Colonic mucosa (tissue), 4 donors: Measurements from ENCODE around the gene ARHGAP10. TPM values are rescaled to one million over a fixed set of nuclear protein-coding genes. Genes with fewer than 3 reads are reported as not detected.

ENCODE experiments used
- DNase-seq: peaks from one replicate; pipeline ENCODE4 v3.0.0-alpha.2; 2020
- H3K27ac ChIP-seq: fragments of 200-600 bp; one replicate; pipeline ENCODE4 v1.8.0; 2021
- H3K27me3 ChIP-seq: fragments of 200-600 bp; one replicate; pipeline ENCODE4 v1.8.0; 2021
- H3K36me3 ChIP-seq: fragments of 200-600 bp; one replicate; pipeline ENCODE4 v1.8.0; 2021
- H3K4me1 ChIP-seq: fragments of 200-600 bp; one replicate; pipeline ENCODE4 v1.8.0; 2021; ENCODE audit warnings: mild to moderate bottlenecking
- H3K4me3 ChIP-seq: fragments of 200-600 bp; one replicate; pipeline ENCODE4 v1.8.0; 2021
- H3K9ac ChIP-seq, 2 donors: one replicate each; pipeline ENCODE4 v1.7.0; 2013; ENCODE audit warnings: control low read depth in 2 of 2, low read depth in 2 of 2, low read length in 2 of 2
- H3K9me3 ChIP-seq: fragments of 200-600 bp; one replicate; pipeline ENCODE4 v1.8.0; 2021
- intact Hi-C: fragments of 100-400 bp; cut with DNase I; formaldehyde crosslinking; loops from one replicate; pipeline ENCODE4 v1.14.1; 2022
- total RNA-seq, 2 donors: library from RNA; stranded (reverse); fragmentation: NEBNext Ultra II Directional in 1 of 2; extraction: Animal tissue kit (Norgen Biotek cat#: 25700) in 1 of 2; gene quantifications; one replicate each; pipeline ENCODE4 v1.2.1, GENCODE V29; 2021
- TF ChIP-seq, protein P1 (sequence below): fragments of 200-600 bp; IDR thresholded peaks from one replicate; pipeline ENCODE4 v1.8.0; 2022; ENCODE audit warnings: antibody characterized with exemption, mild to moderate bottlenecking
- donor health status: healthy.
- donor health status: DM: no; HTN: no; CAD: no.
- donor health status: DM: no; HTN: no; CAD: no.

Gene ARHGAP10
- total RNA-seq, 2 donors from 2014 or later = 4.4 to 7.1 TPM

- H3K27me3 ChIP-seq = no peaks in the 10 kb centered on the region
- intact Hi-C loops = loop anchor here (10.0 kb wide), 1 partner anchor 113 kb away; no protein-coding TSS in a partner anchor
These were observed 209.5 kb downstream of the ARHGAP10 start for GRCh38 chr4:147941373-147941772.

DNA sequence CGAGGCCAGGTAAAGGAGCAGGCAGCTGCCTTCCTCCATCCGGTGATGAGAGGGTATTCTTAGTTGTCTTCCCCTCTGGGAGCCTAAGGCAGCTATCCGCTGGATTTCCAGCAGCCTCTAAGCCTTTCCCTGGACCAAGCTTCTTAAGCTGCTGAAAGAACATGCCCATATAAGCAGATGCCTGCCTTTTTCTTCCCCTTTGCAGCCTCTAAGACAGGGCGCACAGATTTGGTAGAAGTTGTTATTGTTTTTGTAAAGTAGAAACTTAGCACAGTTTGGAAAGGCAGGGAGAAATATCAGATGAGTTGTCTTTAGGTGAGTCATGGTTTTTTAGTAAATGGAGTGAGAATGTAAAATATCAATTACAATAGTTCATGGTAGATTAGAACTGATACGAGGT is 210.8 kb downstream of the ARHGAP10 start:
- intact Hi-C loops = loop anchor here (10.0 kb wide), 1 partner anchor 112 kb away; no protein-coding TSS in a partner anchor
- no peak for DNase-seq
- H3K9ac ChIP-seq = no peak overlapping the region

More at GRCh38 chr4:147941373-147941772, 209.5 kb downstream of the ARHGAP10 start:
- Histone ChIP-seq H3K9me3 (no peaks in the 10 kb centered on the region), H3K27ac (no peak overlapping the region), H3K36me3 (no peaks in the 10 kb centered on the region), H3K9ac (no peak overlapping the region), H3K4me1 (no peaks in the 10 kb centered on the region), H3K4me3 (no peak overlapping the region)
- TF ChIP-seq, protein P1, sequence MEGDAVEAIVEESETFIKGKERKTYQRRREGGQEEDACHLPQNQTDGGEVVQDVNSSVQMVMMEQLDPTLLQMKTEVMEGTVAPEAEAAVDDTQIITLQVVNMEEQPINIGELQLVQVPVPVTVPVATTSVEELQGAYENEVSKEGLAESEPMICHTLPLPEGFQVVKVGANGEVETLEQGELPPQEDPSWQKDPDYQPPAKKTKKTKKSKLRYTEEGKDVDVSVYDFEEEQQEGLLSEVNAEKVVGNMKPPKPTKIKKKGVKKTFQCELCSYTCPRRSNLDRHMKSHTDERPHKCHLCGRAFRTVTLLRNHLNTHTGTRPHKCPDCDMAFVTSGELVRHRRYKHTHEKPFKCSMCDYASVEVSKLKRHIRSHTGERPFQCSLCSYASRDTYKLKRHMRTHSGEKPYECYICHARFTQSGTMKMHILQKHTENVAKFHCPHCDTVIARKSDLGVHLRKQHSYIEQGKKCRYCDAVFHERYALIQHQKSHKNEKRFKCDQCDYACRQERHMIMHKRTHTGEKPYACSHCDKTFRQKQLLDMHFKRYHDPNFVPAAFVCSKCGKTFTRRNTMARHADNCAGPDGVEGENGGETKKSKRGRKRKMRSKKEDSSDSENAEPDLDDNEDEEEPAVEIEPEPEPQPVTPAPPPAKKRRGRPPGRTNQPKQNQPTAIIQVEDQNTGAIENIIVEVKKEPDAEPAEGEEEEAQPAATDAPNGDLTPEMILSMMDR = no peak
- no peak for DNase-seq

GRCh38 chr4:147943159-147943638 is 211.3 kb downstream of the ARHGAP10 start:
- intact Hi-C loops = loop anchor here (10.0 kb wide), 1 partner anchor 112 kb away; no protein-coding TSS in a partner anchor
- Histone ChIP-seq H3K36me3 (no peaks in the 10 kb centered on the region), H3K9ac (no peak overlapping the region), H3K4me1 (no peaks in the 10 kb centered on the region), H3K27ac (no peak overlapping the region), H3K27me3 (no peaks in the 10 kb centered on the region), H3K9me3 (no peaks in the 10 kb centered on the region), H3K4me3 (no peak overlapping the region)
- TF ChIP-seq, protein P1 = no peak
- no peak for DNase-seq

More for the DNA sequence above, 210.8 kb downstream of the ARHGAP10 start:
- no peaks in the 10 kb centered on the region for H3K9me3 ChIP-seq
- TF ChIP-seq, protein P1 = no peak
- H3K4me3 ChIP-seq = no peak overlapping the region
- H3K27me3 ChIP-seq = no peaks in the 10 kb centered on the region
- H3K36me3 ChIP-seq = no peaks in the 10 kb centered on the region
- H3K4me1 ChIP-seq = no peaks in the 10 kb centered on the region
- H3K27ac ChIP-seq = no peak overlapping the region

DNA sequence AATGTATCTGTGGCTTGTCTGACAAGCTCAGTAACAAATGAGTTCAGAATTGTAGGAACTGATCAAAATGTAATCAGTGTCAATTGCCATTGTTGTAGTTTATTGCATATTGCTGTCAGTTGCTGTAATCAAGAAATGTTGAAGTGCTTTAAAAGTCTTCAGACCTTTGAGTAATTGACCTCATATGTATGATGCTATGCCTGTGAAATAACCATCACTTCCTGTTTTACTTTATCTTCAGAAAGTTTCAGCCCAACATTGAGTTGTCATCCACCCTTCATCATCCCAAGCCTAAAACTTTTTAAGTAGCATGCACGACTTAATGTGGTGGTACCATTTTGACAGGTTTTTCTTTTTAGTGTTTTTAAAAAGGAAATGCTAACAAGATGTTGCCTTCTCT is 212.4 kb downstream of the ARHGAP10 start:
- TF ChIP-seq, protein P1 = no peak
- intact Hi-C loops = loop anchor here (10.0 kb wide), 1 partner anchor 111 kb away; no protein-coding TSS in a partner anchor
- H3K36me3 ChIP-seq = no peaks in the 10 kb centered on the region
- H3K27ac ChIP-seq = no peak overlapping the region
- no peak for DNase-seq
- no peaks in the 10 kb centered on the region for H3K4me1 ChIP-seq
- no peaks in the 10 kb centered on the region for H3K27me3 ChIP-seq
- H3K4me3 ChIP-seq = no peak overlapping the region
- H3K9me3 ChIP-seq = no peaks in the 10 kb centered on the region
- no peak overlapping the region for H3K9ac ChIP-seq

DNA sequence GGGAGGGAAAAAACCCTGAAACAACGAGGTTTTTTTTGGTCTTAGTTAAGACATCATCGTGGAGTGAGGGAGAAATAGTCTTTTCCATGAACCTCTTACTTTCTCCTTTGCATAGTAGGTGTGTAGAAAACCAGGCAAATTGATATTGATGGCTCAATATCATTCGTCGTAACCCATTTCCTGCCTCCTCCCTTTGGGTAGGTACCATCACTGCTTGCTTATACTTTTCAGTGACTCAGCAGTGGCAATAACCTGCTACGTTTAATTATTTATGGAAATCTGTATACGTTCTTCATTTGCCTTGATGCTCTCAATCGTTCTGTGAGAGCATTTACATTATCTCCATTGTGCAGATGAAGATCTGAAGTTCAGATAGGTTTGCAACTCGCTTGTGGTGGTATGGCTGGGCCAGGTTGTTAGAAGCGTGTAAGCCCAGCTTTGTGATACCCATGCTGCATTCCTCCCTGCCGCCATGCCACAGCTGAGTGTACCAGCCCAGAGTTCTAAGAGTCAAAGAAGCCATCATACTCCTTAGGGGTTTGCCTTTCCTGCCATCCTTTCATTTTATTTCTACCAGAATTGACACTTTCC is 212.9 kb downstream of the ARHGAP10 start:
- no peak overlapping the region for H3K9ac ChIP-seq
- intact Hi-C loops = loop anchor here (10.0 kb wide), 1 partner anchor 110 kb away; no protein-coding TSS in a partner anchor
- no peak overlapping the region for H3K4me3 ChIP-seq
- TF ChIP-seq, protein P1 = no peak
- no peak for DNase-seq
- no peak overlapping the region for H3K27ac ChIP-seq
- H3K36me3 ChIP-seq = no peaks in the 10 kb centered on the region
- H3K9me3 ChIP-seq = no peaks in the 10 kb centered on the region
- H3K27me3 ChIP-seq = no peaks in the 10 kb centered on the region
- no peaks in the 10 kb centered on the region for H3K4me1 ChIP-seq
